OCI-M2 (cell line): ENCODE data around the gene BLNK.
"Not testable (repeated sequence)": the region's sequence is repeated elsewhere in the genome, so short reads cannot be mapped to it uniquely, and the experiment has no call there.

Experiments used
- DNase-seq: peaks from one replicate; lab custom pipeline; 2025; ENCODE audit not compliant: unreplicated experiment; lab: John Stamatoyannopoulos, UW

Gene BLNK

DNA sequence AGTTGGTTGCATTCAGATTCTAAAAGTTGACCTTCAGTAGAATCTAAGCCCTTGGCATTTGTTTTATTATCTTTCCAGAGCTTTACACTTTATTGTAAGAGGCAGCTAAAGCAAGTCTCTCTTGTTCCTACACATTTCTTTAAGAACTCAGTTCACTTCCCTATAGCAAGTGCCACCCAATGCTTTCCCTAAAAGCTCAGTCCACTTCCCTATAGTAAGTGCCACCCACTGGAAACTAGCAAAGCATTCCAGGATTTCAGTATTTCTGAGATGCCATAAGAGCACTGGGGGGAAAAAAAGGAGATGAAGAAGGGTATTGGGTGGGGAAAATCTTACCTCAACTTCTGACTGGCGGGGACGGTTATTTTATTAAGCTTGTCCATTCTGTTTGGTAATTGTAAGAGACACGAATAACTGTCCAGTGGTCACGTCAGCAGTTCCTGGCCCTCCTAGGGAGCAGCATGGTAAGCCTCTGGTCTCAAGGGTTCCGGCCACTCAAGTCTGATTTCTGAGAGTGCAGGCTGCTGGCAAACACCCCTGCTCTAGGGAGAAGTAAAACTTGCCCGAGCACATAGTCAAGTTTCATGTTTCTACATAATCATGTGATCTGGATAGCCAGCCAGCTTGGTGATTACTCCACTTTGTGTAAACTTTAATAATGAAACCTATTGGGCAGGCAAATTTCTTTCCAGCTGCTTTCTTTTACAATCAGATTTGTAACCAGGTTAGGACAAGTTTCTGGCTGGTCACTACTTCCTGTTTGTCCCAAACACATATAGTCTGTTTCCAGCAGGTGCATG lies at the start of gene BLNK:
TSS of gene BLNK (minus strand) at position 554 of the 800 bp plus-strand sequence. CDS start at position 383, 171 bp downstream.
- DNase-seq, result no peak

DNA sequence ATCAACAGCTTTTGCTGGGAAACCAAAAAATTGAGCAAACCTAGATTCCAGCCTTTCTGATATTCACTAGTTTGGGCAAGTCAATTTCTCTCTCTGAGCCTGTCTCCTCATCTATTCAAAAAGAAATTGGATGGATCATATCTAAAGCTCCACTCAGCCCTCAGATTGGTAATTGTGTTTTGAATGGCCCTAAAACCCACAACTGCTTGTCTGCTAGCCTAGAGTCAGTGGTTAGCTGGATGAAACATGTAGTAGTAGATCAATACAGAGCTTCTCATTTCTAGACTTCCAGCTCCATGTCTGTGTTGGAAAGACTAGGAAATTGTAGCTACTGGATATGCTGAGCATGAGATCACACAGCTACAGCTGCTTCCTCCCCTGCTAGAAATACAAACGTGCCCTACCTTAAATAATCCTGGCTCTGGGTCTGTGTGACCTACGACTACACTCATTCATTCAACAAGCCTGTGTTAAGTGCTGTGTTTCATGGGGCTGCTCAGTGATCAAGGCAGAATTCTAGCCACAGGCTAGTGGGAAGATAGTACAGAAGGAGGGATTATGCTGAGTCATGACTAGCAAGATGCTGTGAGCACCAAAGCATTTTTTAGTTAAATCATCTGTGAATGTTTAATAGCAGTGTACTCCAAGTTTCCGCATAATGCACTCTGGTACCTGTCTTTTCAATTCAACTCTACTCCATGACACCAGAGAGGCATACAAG lies 48.5 kb upstream of the BLNK start:
- DNase-seq, result no peak

DNA sequence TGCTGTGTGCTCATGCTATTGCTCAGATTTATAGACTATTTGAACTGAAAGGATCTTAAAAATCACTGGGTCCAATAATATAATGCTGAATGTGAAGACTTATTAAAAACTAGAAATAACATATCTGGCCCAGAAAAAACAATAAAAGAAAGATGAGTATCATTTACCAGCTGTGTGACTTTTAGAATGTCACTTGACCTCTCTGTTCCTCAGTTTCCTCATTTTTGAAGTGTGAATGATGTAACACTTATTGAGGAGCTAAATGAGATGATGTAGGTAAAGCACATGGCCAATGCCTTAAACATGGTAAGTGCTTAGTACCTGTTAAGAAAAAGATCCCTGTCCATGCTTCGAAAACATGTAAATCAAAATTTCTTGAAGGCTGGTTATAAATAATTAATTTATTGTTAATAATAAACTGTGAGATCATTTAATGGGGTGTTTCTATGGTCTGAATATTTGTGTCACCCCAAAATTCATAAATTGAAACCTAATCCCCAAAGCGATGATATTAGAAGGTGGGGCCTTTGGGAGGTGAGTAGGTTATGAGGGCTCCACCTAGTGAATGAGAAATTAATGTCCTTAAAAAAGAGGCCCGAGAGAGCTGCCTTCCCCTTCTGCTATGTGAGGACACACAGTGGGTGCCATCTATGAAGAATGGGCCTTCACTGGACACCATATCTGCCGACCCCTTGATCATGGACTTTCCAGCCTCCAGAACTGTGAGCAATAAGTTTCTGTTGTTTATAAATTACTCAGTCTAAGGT lies 45.9 kb upstream of the BLNK start:
- DNase-seq, result no peak

DNA sequence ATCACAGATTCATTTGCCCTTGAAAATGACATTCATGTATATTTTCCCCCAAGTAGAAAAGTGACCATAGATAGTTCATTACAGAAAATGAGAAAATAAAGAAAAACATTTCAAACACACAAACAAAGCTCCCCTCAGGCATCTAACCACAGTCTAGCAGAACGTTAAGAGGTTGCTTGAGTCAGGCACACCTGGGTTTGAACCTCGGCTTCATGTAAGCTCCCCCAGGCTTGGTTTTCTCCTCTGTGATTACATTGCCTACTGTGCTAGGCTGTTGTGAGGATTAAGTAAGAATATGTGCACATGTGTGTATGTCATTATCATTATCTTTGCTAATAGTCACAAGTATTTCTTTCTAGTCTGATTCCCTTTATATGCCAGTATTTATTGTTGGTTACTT lies 42.0 kb upstream of the BLNK start:
- no peak for DNase-seq

DNA sequence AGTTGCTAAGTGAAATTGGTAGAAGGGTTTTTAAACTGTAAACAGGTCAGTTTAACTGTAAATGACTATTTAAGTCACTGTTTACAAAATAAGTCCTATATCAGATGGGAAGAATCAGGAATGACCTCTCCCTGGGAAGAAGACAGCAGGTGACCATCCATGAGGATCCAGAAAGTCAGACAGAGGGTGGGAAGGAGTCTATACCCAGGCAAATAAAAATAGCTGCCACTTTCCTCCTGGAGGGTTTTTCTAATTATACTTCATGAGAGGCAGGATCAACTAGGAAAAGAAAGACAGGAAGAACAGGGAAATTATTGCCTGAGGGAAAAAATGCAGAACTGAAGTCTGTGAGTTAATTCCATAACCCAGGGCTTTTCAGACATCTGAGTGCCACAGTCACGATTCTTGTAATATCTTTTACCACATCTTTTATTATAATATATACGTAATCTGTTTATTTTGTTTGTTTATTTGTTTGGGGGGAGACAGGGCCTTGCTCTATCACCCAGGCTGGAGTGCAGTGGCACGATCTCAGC lies 39.9 kb upstream of the BLNK start:
- no peak for DNase-seq

DNA sequence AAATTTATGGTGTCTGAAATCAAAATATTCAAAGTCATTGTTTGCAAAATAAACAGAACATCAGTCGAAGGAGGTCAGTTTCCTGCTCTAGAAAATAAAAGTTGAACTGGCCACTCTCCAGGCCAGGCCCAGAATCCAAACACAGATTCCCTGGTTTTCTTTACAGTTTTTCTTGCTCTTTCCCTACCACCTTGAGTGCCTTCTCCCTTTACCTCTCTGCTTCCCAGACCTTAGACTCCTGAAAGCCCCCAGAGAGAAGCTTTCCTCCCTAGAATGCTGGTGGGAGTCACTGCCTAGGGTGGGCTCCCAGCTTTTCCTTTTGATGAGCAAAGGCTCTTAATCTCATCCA lies 38.9 kb upstream of the BLNK start:
- no peak for DNase-seq

DNA sequence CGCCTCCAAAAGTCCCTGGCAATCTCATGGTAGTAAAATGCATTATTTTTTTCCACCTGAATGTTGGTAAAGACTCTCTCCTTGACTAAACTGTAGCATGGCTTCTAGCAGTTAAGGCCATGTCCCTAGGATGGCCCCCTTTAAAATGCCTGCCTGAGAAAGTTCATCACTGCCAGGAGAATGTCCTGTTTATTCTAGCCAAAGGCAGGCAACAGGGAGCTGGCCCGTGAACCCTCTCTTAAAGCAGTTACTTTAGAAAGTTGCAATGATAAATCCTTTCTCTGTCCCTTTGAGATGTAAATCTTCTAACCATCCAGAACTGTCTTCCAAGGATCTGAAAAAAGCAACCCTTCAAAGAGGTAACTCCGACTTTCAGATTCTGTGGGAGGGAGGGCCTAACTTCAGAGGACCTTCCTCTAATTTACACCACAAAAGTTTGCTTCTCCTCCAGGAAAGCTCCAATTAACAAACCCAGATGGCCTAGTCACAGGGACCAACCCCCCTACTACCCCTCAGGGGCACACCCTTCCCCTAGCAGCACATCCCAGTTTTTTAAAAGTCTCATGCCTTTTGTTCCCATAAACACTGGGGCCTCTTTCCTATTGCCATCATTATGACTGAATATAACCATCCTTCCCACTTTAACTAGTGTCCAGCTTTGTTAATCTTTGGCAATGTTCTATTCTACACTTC lies 38.4 kb upstream of the BLNK start:
- DNase-seq, result no peak

DNA sequence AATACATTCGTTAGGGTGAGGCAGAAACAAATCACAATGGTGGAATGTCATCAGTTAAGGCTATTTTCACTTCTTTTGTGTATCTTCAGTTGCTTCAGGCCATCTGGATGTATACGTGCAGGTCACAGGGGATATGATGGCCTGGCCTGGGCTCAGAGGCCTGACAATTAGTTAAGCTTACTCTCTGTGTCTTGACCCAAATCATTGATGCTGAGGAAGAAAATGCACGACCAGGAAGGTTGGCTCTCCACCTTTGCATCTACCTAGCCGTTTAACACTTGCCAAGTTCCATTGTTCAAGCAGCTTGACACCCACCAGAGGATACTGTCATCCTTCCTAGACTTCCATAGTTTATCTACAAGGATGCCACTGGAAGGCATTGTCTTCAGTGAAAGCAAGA lies 37.5 kb upstream of the BLNK start:
- DNase-seq, result not testable (repeated sequence)

DNA sequence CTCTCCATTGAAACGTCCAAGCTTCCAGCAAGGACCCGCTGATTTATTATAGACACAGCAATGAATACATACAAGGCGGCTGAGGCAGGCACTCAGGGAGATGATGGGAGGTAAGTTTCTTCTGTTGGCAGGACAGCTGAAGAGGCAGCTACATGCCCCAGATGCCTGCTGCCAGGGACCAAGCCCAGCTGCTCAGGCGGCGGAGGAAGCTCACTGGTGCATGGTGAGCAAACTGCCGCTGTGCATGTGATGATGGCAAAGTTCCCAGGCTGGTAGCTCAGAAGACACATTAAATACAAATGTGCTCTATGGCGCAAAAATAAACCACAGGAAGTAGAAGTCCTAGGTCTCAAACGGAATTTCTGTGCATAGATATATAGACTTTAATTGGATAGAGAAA lies 35.1 kb upstream of the BLNK start:
- no peak for DNase-seq

DNA sequence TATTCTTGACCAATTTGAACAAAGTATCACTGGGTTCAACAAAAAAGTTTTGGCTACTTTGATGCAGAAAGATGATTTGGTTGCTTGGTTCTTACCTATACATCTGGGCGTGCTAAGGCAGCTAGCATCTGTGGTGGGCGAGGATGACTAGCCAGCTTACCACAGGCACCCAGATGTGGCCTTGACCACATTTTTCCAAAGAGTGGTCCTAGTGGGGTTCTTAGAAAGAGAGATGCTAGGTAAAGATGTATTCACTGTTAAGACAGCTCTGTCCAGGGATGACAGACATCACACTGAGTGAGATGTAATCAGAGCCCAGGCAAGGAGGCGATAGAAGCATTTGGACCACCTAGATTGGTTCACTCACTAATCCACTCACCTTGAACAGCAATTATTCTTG lies 33.6 kb upstream of the BLNK start:
- no peak for DNase-seq

DNA sequence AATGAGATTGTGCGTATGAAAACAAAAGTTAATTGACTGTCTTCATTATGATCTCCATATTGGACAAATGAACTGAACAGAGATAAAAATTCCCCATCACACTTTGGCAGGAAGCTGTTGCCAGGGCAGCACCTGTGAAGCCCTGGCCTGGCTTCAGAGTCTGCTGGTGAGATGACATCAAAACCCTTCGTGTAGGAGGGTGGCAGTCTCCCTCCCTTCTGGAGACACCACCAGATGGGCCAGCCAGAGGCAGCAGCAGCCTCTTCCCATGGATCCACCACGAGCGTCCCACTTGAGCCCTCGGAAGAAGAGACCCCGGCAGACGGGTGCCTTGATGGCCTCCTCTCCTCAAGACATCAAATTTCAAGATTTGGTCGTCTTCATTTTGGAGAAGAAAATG lies 32.9 kb upstream of the BLNK start, which contains the start of gene DNTT:
TSS of gene DNTT (plus strand) at position 205 of the 400 bp plus-strand sequence. CDS start at position 269, 64 bp downstream.
- DNase-seq, result no peak

DNA sequence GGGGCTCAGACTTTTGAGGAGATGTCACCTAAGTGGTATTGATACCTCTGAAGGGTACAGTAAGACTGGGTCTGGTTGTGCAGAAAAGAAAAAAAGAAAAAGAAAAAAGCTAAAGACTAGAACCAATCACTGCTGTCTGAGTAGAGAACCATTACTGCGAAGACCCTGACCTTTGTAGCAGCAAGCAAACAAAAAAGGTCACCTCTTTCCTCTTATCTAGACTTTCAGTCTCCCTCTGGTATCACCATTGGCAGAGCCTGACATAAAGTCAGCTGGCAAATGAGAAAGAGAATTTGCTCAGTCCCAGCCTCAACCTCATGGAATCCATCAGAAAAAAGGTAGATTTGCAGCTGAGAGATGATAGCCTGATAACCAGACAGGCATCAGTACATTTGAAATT lies 30.2 kb upstream of the BLNK start:
- no peak for DNase-seq

DNA sequence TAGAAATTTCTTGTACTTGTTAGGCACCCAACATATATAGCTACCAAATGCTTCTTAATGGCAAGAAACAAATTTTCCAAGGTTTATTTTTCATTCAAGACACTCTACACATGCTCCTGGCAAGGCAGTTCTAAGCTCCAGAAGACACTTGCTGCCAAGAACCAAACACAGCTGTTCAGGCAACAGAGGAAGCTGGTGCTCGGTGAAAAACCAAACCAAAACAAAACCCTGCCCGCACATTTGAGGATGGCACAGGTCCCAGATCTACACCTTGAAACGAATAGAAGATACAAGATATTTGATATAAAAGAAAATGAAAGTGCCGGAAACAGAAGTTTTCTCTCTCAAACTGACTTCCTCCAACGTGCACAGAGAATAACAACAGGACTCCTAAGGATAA lies 28.0 kb upstream of the BLNK start:
- DNase-seq, result no peak

DNA sequence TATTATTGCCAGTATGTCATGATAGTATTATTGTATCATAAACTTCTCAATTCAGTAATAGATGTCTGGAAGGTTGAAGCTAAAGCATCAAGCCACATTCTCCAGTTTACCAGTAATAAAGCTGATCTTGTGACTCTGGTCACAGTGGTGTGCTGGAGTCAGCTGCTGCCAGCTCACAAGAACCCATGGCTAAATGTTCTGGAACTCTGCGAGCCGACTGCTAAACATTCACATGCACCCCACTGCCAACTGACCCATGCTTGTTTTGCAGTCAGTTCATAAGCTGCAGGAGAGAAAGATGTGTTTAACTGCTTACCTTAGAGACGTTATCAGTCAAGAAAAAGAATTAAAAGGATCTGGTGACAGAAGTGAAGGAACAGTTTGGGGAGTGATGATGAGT lies 27.0 kb upstream of the BLNK start:
- no peak for DNase-seq

DNA sequence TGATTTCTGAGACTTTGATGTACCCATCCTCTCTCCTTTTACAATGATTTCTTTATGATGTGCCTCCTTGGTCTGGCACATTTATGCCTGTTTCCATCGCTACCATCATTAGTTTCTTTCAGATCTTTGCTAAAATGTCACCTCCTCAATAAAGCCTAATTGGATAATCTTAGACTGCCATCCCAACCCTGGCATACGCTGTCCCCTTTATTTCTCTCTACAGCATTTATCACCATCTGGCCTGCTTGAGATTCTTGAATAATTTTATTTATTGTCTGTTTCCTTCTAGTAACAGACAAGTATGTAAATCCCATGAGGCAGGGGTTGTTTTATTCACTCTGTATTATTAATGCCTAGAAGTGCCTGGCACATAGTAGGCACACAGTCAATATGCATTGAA lies 26.1 kb upstream of the BLNK start:
- no peak for DNase-seq

DNA sequence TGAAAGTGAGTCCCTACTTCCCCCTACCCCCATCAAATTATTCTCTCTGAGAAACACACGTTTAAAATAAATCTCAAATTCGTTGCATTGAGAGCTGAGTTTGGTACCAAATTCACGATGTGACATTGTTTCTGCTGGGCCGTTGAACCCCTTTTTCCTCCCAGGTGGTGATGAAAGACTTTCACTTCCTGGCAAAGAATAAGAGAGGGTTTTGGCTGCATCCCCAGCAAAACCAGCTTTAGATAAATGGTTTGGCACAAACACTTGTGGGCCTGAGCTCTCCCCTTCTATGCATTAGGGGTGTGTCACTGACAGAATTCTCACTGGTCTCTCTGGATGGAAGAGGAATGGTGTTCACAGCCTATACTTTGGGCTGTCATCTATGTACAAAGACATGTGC lies 24.1 kb upstream of the BLNK start:
- DNase-seq, result no peak

DNA sequence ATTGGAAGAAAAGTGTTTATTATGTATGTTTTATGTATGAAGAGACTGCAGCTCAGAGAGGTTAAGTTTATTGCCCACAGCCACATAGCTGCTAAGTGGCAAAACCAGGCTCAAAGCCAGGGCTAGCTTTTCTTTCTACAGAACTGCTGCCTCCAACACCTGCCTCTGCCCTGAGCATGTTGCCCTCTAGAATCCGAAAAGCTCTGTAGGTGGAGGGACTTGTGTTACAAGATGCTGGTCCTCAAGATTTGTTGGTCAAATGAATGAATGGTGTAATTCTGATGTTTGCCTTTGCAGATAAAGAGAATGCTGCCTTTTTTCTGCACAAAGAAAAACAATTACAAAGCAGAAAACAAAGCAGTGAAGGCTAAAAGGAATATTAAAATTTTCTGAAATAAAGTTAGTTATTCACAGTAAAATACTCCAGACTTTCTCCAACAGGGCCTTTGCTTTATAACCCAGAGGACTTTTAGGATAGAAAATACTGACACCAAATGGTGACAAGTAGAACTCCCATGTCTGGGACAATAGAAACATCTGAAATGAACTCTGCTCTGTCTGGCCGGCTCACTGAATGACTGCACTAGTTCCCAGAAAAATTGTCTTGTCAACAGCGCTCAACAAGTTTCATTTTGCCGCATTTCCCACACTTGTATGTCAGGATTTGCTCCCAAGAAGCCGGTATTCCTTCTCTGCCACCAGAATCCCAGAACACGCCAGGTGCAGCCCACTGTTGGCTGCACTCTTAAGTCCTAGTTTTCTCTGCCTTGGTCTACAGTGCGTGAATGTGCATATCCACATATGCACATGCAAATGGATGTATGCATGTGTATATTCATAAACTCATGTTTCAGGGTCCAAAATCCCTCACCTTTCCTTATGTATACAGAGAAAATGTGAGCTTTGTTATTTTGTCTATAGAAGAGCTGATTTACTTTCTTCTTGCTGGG lies 21.9 kb upstream of the BLNK start:
- no peak for DNase-seq

DNA sequence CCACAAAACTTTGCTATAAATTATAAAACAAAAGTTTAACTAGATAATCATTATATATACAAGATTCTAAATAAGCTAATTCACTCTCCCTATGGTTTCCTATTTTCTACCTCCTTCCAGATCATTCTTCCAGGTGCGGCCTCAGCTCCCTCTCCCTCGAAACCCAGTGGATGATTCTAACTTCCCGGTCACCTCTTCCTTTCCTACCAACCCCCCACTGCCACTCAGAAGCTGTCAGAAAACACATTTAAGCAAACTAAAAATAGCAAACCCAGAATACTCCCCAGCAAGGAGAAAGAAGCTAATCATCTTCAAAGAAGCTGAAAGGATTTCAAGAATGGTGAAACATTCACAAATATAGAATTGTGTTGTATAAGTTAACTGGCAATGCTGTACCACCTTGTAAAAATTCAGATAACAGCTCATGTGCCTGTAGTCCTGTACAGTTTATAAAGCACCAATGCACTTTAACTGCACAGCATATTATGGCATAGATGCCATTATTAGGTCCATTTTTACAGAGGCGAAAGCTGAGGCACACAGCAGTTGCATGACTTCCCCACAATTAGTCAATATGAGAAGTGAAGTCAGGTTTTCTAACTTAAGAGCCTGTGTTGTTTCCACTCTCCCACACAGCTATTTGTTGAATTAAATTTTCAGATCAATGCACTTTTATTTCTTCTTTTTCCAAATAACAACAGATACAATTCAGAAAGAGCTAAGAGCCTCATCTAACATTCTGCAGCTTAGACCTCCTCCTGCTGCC lies 19.2 kb upstream of the BLNK start:
- DNase-seq, result no peak
